T-helper 22 cell (primary cell): ENCODE measurements around the gene PARP1.

Experiments
- DNase-seq: peaks from one replicate; pipeline ENCODE4 v3.0.0-alpha.2; 2020; ENCODE audit warnings: low read depth

The PARP1 gene

GRCh38 chr1:226373376-226373775 lies 34.5 kb downstream of the PARP1 start:
- DNase-seq: no peak

GRCh38 chr1:226372885-226373284 lies 35.0 kb downstream of the PARP1 start:
- no peak for DNase-seq

DNA sequence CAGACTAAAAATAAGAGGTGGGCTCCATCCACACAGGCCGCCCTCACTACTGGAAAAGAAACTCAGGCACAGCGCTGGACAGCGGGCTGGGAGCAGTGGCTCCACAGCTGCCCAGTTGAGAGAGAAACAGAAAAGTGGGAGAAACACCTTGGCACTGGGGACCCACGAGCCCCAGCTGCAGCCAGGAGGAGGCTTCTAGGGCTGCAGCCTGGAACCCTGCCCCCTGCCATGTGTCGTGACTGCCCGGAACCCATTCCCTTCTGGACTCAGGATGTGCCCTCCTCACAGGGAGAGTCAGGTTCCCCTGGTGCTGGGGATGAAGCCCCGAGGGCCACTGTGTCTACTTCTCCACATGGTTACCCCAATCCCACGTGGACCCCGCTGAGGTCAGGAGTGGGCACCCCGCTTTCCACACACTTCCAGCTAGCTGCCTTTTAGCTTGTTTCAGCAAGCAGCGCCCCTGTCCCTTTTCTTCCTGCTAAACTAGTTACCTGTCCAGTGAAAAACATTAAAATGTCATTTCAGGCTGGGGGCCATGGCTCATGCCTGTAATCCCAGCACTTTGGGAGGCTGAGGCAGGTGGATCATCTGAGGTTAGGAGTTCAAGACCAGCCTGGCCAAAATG lies 35.9 kb downstream of the PARP1 start:
- DNase-seq: no peak

DNA sequence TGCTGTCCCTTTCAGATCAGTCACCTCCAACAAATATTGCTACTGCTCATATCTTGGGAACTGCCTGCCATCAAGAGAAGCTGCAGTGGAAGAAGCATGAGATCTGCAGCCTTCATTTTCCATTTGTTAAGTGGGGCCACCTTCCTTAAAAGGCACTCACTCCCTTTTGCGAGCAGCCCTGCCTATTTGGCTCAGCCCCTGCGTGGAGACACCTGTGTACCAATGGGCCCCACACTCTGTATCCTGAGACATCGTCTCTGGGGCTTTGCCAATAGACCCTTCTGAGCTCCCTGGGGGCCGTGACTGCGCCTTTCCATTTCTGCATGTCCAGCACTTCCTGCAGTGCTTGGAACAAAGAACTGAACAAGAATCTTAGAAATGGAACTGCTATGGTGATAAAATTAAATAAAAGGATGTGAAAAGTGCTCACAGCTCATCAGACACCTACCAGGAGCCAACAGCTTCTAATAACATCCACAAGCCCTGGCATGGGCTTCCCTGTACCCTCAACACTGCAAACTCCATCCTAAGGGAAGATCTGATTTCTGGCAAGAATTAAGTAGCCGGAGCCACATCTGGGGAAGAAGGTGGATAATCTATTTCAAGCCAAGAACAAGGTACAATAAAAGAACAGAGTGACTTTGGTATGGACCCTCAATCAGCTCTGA lies 36.7 kb downstream of the PARP1 start:
- DNase-seq: no peak

DNA sequence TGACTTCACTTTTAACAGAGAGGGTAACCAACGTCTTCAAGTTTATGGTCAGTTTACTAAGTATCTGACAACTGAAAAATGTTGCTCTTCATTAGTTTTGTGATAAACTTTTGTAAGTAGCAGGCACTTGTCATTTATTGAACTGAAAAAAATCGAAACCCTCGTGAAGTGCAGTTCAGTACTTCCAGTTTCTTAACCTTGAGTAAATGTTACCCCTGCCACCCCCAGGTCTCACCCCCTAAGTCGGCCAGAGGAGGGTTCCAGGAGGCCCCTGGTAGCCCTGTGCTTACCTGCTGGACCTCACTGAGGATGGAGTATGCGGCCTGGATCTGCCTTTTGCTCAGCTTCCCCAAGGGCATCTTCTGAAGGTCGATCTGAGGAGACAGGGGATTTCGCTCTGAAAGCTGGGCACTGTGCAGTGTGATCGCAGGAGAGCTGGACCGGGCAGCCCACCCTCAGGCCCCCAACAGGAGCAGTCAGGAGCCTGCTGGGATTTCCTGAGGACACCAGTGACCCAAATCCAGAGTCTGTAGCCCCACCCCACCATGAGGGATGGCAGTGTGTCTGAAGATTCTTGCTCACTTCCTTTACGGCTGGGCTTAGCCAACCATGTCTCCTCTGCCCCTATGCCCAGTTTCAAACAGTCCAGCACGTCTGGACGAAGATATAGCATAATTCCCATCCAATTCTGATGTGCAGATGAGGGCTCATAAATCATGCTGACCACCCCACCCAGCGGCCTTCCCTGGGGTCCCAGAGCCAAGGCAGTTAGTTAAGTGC lies 37.6 kb downstream of the PARP1 start:
- no peak for DNase-seq

DNA sequence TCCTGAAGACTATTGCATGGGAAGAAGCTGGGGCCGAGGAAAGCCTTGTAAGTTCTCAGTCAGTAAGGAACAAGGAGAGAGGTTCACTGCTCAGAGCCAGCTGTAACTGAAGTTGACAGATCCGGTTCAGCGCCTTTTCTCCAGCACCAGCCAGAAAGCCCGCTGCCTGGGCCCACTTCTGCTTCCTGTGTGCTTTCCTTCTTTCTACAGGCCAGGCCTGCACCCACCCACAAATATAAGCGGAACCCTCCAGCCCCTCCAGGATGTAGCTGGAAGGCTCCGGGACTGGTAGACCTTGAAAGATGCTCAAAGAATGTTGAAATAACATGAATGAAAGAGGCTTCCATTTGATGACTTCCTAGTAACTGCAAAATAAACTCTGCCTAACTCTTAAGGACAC lies 38.8 kb downstream of the PARP1 start:
- no peak for DNase-seq

DNA sequence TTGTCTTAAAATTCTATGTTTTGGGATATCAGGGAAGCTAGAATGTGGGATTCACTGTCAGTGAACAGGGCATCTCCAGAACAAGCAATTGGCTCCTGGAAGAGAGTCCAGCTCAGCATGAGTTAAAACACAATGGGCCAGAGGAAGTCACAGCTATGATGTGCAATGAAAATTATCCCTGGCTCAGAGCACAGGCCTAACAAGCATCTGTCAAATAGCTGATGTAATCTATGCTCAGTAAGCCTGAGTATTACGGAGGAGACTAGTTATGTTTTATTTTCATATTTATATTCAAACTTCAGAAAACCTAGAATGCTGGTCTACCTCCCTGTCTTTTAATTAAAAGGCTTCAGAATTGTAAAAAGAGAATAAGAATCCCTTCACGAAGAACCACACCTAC lies 41.6 kb downstream of the PARP1 start:
- no peak for DNase-seq

DNA sequence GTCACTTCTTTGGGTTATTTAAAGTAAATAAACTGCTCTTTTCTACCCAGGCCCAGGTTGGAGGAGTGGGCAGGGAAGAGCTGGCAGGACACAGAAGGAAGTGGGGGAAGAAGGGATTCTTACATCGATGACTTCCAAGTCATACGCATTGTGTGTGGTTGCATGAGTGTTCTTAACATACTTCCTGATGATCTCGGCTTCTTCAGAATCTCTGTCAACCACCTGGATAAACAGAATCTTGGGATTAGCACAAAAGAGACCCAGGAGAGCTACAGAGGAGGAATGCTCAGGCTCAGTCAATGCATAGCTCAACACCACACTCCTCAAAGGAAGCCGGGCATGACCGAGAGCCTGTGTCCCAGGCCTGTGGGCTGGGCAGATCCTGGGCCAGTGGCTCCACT lies 42.1 kb downstream of the PARP1 start:
- DNase-seq: no peak

GRCh38 chr1:226364901-226365565 lies 42.9 kb downstream of the PARP1 start:
- no peak for DNase-seq

DNA sequence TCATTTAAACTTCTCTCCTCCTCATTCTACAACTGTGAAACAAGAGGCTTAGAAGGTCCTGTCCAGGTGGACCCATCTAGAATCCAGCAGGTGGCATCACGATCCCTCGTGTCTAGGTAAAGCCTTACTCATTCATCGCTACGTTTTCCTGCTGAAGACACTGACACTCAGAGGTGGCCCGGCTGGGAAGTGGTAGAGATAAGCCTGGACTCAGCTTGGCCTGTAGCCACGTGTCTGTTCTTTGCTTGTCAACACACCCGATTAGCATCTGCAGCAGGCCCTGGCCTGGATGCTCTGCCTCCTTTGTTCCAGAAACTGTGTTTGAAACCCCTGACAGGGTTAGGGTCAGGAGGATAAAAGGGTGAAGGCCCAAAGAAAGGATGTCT lies 43.4 kb downstream of the PARP1 start:
- no peak for DNase-seq

DNA sequence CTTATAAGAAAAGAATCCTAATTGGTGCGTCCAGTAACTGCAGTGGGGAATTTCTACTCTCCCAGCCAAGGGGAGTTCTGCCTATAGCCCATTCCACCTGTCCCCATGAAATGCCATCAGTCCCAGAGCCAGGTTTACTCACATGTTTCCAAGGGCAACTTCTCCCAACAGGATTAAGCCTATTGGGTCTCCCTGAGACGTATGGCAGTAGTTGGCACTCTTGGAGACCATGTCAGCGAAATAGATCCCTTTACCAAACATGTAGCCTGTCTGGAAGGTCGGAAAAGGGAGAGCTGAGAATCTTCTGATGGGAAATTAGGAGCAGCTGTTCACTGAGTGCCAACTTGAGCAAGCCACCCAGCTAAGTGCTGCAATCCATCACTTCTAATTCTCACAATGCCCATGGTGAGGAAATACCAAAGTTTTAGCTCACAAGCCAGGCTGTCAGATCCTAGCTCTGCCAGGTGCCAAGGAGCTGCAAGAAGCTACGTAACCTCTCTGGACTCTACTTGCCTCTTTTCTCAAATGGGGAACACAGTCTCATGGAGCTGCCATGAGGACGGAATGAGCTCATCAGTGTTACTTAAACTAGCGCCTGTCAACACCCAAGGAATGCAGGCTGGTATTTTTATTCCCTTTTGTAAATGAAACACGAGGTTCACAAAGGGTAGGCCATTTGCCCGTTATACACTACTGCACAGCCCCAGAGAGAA lies 43.9 kb downstream of the PARP1 start:
- DNase-seq: no peak

DNA sequence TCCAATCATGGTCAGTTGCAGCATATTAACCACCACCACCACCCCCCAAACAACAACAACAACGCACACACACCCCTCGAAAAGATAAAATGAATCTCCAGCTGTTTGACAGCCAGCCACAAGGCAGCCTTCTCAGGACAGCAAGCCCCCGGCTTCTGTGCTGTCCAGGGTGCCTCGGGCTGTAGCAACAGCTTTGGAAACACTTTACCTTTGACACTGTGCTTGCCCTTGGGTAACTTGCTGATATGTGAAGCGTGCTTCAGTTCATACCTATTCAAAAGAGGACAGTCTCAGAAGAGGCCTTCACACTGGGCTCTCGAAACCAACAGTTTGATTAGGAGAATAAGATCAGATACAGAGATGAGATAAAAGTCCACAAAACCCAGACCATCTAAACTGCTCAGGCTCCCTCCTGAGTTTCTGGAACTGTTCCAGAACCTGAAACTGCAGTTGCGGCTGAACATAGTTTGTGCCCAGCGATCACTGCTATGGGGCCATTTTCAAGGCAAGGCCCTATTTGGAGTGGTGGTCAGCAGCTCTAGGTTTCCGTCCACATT lies 44.9 kb downstream of the PARP1 start:
- no peak for DNase-seq

GRCh38 chr1:226362361-226362760 lies 45.5 kb downstream of the PARP1 start:
- no peak for DNase-seq

GRCh38 chr1:226360106-226360746 lies 47.7 kb downstream of the PARP1 start:
- no peak for DNase-seq

DNA sequence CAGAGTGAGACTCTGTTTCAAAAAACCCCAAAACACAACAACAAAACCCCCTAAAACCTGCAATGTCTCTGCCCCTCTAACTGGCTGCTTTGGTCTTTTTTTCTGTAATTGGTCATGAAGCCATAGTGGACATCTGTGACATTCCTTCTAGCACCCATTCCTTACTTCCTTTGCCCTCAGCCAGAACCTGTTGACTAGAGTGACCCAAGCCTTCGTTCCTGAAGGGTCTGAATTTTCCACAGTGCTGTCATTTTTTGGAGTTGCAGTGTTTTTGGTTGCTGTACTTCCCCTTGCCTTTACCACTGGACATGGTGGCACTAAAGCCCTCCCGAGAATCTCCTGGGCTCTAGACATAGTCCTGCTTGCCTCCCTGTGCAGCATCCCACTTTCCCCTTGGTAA lies 50.5 kb downstream of the PARP1 start:
- no peak for DNase-seq

GRCh38 chr1:226355669-226356551 lies 52.0 kb downstream of the PARP1 start:
- DNase-seq: no peak

GRCh38 chr1:226355016-226355415 lies 52.9 kb downstream of the PARP1 start:
- DNase-seq: no peak

GRCh38 chr1:226353698-226354525 lies 54.0 kb downstream of the PARP1 start:
- DNase-seq: no peak

DNA sequence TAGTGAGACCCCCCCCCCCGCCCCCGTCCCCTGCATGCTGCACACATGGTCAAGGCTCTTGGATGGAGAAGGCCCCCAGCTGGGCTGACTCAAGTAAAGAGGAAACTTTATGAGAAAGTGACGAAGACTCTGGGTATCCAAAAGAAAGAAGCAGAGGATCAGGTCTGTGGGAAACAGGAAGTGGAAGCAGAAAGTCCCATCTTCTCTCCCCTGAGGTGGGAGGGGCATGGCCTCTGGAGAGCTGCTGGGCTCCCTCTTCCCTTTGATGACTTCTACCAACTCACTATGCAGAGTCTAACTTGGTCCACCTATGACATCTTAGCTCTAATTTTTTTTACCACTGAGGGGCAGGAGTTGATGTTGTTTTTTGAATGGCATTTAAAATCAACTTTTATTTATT lies 56.2 kb downstream of the PARP1 start:
- DNase-seq: no peak

GRCh38 chr1:226350519-226350865 lies 57.4 kb downstream of the PARP1 start:
- no peak for DNase-seq
